ENCODE results near the gene MAP7.
"Not testable (repeated sequence)": the region's sequence is repeated elsewhere in the genome, so short reads cannot be mapped to it uniquely, and the experiment has no call there.

Gene MAP7

GRCh38 chr6:136503303-136504029, 46.8 kb downstream of the MAP7 start:
- DNase-seq (ENCODE audit: low read depth in 2 of 2): no peak

GRCh38 chr6:136502786-136503185, 47.4 kb downstream of the MAP7 start:
- no peak for DNase-seq (ENCODE audit: low read depth in 2 of 2)

- no peak for DNase-seq (ENCODE audit: low read depth in 2 of 2)
Measured at GRCh38 chr6:136501514-136501913, 48.7 kb downstream of the MAP7 start.

GRCh38 chr6:136501096-136501495, 49.1 kb downstream of the MAP7 start:
- DNase-seq (ENCODE audit: low read depth in 2 of 2): no peak

- DNase-seq (ENCODE audit: low read depth in 2 of 2): no peak
Measured at GRCh38 chr6:136500414-136500813, 49.8 kb downstream of the MAP7 start.

- no peak for DNase-seq (ENCODE audit: low read depth in 2 of 2)
Measured at GRCh38 chr6:136499370-136499769, 50.9 kb downstream of the MAP7 start.

- not testable (repeated sequence) for DNase-seq (ENCODE audit: low read depth in 2 of 2)
Measured at GRCh38 chr6:136496449-136496848, 53.8 kb downstream of the MAP7 start.

GRCh38 chr6:136494710-136495109, 55.5 kb downstream of the MAP7 start:
- DNase-seq (ENCODE audit: low read depth in 2 of 2): no peak

- DNase-seq (ENCODE audit: low read depth in 2 of 2): no peak
Measured at GRCh38 chr6:136494059-136494458, 56.2 kb downstream of the MAP7 start.

- DNase-seq (ENCODE audit: low read depth in 2 of 2): no peak
Measured at GRCh38 chr6:136492409-136492808, 57.8 kb downstream of the MAP7 start.

- DNase-seq (ENCODE audit: low read depth in 2 of 2): no peak
Measured at GRCh38 chr6:136491754-136492153, 58.5 kb downstream of the MAP7 start.

- no peak for DNase-seq (ENCODE audit: low read depth in 2 of 2)
Measured at GRCh38 chr6:136491251-136491650, 59.0 kb downstream of the MAP7 start.

- not testable (repeated sequence) for DNase-seq (ENCODE audit: low read depth in 2 of 2)
Measured at GRCh38 chr6:136489689-136490033, 60.6 kb downstream of the MAP7 start.

GRCh38 chr6:136487759-136488425, 62.3 kb downstream of the MAP7 start:
- DNase-seq (ENCODE audit: low read depth in 2 of 2): no peak

GRCh38 chr6:136486357-136486756, 63.9 kb downstream of the MAP7 start:
- no peak for DNase-seq (ENCODE audit: low read depth in 2 of 2)

GRCh38 chr6:136483906-136484305, 66.3 kb downstream of the MAP7 start:
- no peak for DNase-seq (ENCODE audit: low read depth in 2 of 2)

GRCh38 chr6:136483005-136483404, 67.2 kb downstream of the MAP7 start:
- DNase-seq (ENCODE audit: low read depth in 2 of 2): not testable (repeated sequence)

GRCh38 chr6:136477548-136477947, 72.7 kb downstream of the MAP7 start:
- no peak for DNase-seq (ENCODE audit: low read depth in 2 of 2)

GRCh38 chr6:136475686-136476085, 74.5 kb downstream of the MAP7 start:
- no peak for DNase-seq (ENCODE audit: low read depth in 2 of 2)

- no peak for DNase-seq (ENCODE audit: low read depth in 2 of 2)
Measured at GRCh38 chr6:136474241-136474640, 76.0 kb downstream of the MAP7 start.

GRCh38 chr6:136471922-136472321, 78.3 kb downstream of the MAP7 start:
- DNase-seq (ENCODE audit: low read depth in 2 of 2): no peak

GRCh38 chr6:136471372-136471771, 78.8 kb downstream of the MAP7 start:
- DNase-seq (ENCODE audit: low read depth in 2 of 2): no peak

GRCh38 chr6:136470044-136470443, 80.2 kb downstream of the MAP7 start:
- DNase-seq (ENCODE audit: low read depth in 2 of 2): no peak

GRCh38 chr6:136469154-136469553, 81.1 kb downstream of the MAP7 start:
- DNase-seq (ENCODE audit: low read depth in 2 of 2): no peak

Data from stimulated activated CD8-positive, alpha-beta memory T cell treated with anti-CD3 and anti-CD28 coated beads, Interleukin-2, amount 100 ng/mL, for 1 hour (primary cell).